DOHH2 (cell line): ENCODE measurements around the gene CATSPERB.

ENCODE experiments used
- CTCF ChIP-seq: fragments of 200-600 bp; sonication (generic); IDR thresholded peaks from one replicate; pipeline ENCODE4 v1.5.1; 2014; ENCODE audit warnings: antibody characterized with exemption, mild to moderate bottlenecking, low read depth, low read length; ENCODE audit not compliant: poor library complexity, severe bottlenecking
- EZH2phosphoT487 ChIP-seq: fragments of 200-600 bp; sonication (generic); IDR thresholded peaks from 2 replicates; pipeline ENCODE4 v1.6.1; 2017; ENCODE audit warnings: borderline replicate concordance, mild to moderate bottlenecking, antibody characterized with exemption, low read length, moderate library complexity, mixed read lengths

- TF ChIP-seq CTCF, result no peak
- TF ChIP-seq EZH2phosphoT487, result no peak
Observed at GRCh38 chr14:91694643-91695042, 37.2 kb downstream of the CATSPERB start.
